MM.1S (cell line): ENCODE measurements around the gene PCGF1.

Experiments used
- DNase-seq: peaks from one replicate; pipeline ENCODE4 v3.0.0-alpha.2; 2015
- H2AFZ ChIP-seq: fragments of 300-600 bp; sonication (generic); 2 replicates; pipeline ENCODE4 v1.6.0; 2016; ENCODE audit warnings: antibody characterized with exemption, low read length
- H3F3A ChIP-seq: fragments of 300-600 bp; sonication (generic); 2 replicates; pipeline ENCODE4 v1.6.1; 2016; ENCODE audit warnings: mild to moderate bottlenecking, antibody characterized with exemption, low read length, moderate library complexity, mixed read lengths; ENCODE audit not compliant: insufficient read depth
- H3K27ac ChIP-seq: fragments of 300-600 bp; sonication (generic); 2 replicates; pipeline ENCODE4 v1.5.1; 2016; ENCODE audit warnings: mild to moderate bottlenecking, low read length
- H3K27me3 ChIP-seq: fragments of 300-600 bp; sonication (generic); replicated peaks from 2 replicates; pipeline ENCODE4 v1.6.0; 2016; ENCODE audit warnings: low read length; ENCODE audit not compliant: insufficient read depth
- H3K36me3 ChIP-seq: fragments of 300-600 bp; sonication (generic); replicated peaks from 2 replicates; pipeline ENCODE4 v1.6.1; 2016; ENCODE audit warnings: mild to moderate bottlenecking, low read length, mixed read lengths; ENCODE audit not compliant: insufficient read depth
- H3K4me1 ChIP-seq: fragments of 300-600 bp; sonication (generic); 2 replicates; pipeline ENCODE4 v1.6.1; 2016; ENCODE audit warnings: low read length, mixed read lengths
- H3K4me2 ChIP-seq: fragments of 300-600 bp; sonication (generic); 2 replicates; pipeline ENCODE4 v1.6.0; 2016; ENCODE audit warnings: low read depth, low read length
- H3K4me3 ChIP-seq: fragments of 300-600 bp; sonication (generic); 2 replicates; pipeline ENCODE4 v1.5.1; 2016; ENCODE audit warnings: low read length, mixed read lengths
- H3K79me2 ChIP-seq: fragments of 300-600 bp; sonication (generic); 2 replicates; pipeline ENCODE4 v1.6.1; 2016; ENCODE audit warnings: mixed run types, low read length, mixed read lengths
- H3K9ac ChIP-seq: fragments of 300-600 bp; sonication (generic); 2 replicates; pipeline ENCODE4 v1.6.1; 2016; ENCODE audit warnings: low read length, mixed read lengths
- H3K9me2 ChIP-seq: fragments of 300-600 bp; sonication (generic); replicated peaks from 2 replicates; pipeline ENCODE4 v1.6.1; 2016; ENCODE audit warnings: mild to moderate bottlenecking, low read length, mixed read lengths; ENCODE audit not compliant: insufficient read depth
- H3K9me3 ChIP-seq: fragments of 300-600 bp; sonication (generic); replicated peaks from 2 replicates; pipeline ENCODE4 v1.6.1; 2016; ENCODE audit warnings: mild to moderate bottlenecking, low read length, mixed read lengths; ENCODE audit not compliant: insufficient read depth
- H4K20me1 ChIP-seq: fragments of 300-600 bp; sonication (generic); 2 replicates; pipeline ENCODE4 v1.6.1; 2016; ENCODE audit warnings: mild to moderate bottlenecking, low read length, moderate library complexity, mixed read lengths; ENCODE audit not compliant: insufficient read depth
- EZH2 ChIP-seq: fragments of 300-600 bp; sonication (generic); optimal IDR thresholded peaks from 2 replicates; pipeline ENCODE3; 2017; ENCODE audit warnings: low read depth, mild to moderate bottlenecking, antibody characterized with exemption, low read length, mixed read lengths
- EZH2phosphoT487 ChIP-seq: fragments of 300-600 bp; sonication (generic); IDR thresholded peaks from 2 replicates; pipeline ENCODE4 v1.6.1; 2018; ENCODE audit warnings: antibody characterized with exemption, low read length
- TF ChIP-seq, protein P1 (sequence below): fragments of 300-600 bp; sonication (generic); IDR thresholded peaks from 2 replicates; pipeline ENCODE4 v1.5.1; 2016; ENCODE audit warnings: antibody characterized with exemption, low read length, mixed read lengths

Gene PCGF1

DNA sequence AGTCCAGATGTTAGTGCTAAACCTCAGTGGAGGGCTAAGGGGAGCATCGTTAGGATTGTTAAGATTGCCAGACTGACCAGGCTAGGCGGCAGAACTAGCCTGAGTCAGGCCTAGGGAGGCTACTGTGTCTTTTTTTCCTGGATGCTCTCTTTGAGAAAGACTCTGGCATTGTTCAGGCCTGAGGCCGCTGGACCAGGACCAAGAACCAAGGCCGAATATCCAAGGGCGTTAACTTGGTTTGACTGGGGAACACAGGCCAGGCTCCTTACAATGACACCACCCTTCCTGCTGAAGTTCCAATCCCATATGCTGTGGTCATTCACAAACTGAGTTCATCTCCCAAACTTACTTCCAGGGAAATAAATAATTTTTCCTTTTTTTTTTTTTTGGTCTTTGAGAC is 32.8 kb upstream of the PCGF1 start:
- no peaks in the 10 kb centered on the region for H3K79me2 ChIP-seq
- no peak overlapping the region for H2AFZ ChIP-seq
- no peaks in the 10 kb centered on the region for H4K20me1 ChIP-seq
- H3K9me3 ChIP-seq, result no peaks in the 10 kb centered on the region
- no peak for DNase-seq
- no peak overlapping the region for H3K9ac ChIP-seq
- no peaks in the 10 kb centered on the region for H3K36me3 ChIP-seq
- H3K4me1 ChIP-seq, result no peaks in the 10 kb centered on the region
- no peaks in the 10 kb centered on the region for H3K9me2 ChIP-seq
- no peak overlapping the region for H3K4me2 ChIP-seq
- no peak overlapping the region for H3K4me3 ChIP-seq
- H3K27ac ChIP-seq, result no peak overlapping the region
- H3K27me3 ChIP-seq, result peaks cover 17% of the 10 kb centered on the region
- H3F3A ChIP-seq, result no peaks in the 10 kb centered on the region
- TF ChIP-seq, protein P1, sequence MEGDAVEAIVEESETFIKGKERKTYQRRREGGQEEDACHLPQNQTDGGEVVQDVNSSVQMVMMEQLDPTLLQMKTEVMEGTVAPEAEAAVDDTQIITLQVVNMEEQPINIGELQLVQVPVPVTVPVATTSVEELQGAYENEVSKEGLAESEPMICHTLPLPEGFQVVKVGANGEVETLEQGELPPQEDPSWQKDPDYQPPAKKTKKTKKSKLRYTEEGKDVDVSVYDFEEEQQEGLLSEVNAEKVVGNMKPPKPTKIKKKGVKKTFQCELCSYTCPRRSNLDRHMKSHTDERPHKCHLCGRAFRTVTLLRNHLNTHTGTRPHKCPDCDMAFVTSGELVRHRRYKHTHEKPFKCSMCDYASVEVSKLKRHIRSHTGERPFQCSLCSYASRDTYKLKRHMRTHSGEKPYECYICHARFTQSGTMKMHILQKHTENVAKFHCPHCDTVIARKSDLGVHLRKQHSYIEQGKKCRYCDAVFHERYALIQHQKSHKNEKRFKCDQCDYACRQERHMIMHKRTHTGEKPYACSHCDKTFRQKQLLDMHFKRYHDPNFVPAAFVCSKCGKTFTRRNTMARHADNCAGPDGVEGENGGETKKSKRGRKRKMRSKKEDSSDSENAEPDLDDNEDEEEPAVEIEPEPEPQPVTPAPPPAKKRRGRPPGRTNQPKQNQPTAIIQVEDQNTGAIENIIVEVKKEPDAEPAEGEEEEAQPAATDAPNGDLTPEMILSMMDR, result no peak
- TF ChIP-seq EZH2phosphoT487 (no peak), EZH2 (no peak)

DNA sequence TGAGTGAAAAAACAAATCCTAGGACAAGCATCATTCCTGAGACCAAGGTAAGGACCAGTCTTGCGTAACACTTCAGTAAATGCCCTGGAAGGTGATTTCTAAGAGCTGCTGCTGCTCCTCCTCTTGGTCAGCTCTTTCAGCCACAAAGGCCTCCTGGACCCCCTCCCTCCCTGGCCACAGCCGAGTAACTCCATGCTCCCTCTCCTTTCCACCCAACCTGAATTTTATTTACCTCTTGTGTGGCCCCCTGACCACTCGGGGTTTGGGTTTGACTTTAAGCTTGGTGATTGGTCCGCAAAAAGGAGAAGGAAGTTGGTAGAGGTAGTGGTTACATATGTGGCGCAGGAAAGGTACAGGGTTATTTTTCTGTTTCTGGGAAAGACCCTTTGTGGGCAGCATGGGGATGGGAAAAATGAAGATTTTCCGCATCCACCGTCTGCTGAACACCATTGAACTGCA is 31.4 kb upstream of the PCGF1 start:
- no peaks in the 10 kb centered on the region for H3K9me3 ChIP-seq
- TF ChIP-seq EZH2 (no peak), EZH2phosphoT487 (no peak)
- TF ChIP-seq, protein P1, result no peak
- H3K4me3 ChIP-seq, result no peak overlapping the region
- H4K20me1 ChIP-seq, result no peaks in the 10 kb centered on the region
- H3F3A ChIP-seq, result no peaks in the 10 kb centered on the region
- H3K79me2 ChIP-seq, result no peaks in the 10 kb centered on the region
- no peaks in the 10 kb centered on the region for H3K4me1 ChIP-seq
- peaks cover 12% of the 10 kb centered on the region; the same call in 1 of the 2 replicates for H3K27me3 ChIP-seq
- H3K27ac ChIP-seq, result no peak overlapping the region
- H3K9ac ChIP-seq, result no peak overlapping the region
- H3K9me2 ChIP-seq, result no peaks in the 10 kb centered on the region
- DNase-seq, result no peak
- H2AFZ ChIP-seq, result no peak overlapping the region
- H3K36me3 ChIP-seq, result no peaks in the 10 kb centered on the region
- H3K4me2 ChIP-seq, result no peak overlapping the region

DNA sequence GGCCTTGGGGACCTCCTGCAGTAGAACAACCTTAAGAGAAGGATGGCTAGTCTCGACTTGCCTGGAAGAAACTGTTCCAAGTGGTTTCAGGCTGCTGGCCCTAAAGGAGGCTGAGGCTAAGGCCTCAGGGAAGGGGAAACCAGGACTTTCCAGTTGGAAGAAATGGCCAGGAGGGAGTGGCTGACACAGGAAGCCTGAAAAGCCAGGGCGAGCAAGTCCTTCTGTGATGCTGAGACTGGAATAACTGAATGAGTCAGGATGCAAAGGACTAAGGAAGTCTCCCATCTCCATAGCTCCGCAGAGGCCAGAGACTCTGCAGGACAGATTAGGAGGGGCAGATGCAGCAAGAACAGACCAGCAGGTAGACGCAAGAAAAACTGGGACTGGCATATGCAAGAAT is 29.6 kb upstream of the PCGF1 start:
- Histone ChIP-seq H3K79me2 (no peaks in the 10 kb centered on the region), H3K4me1 (no peaks in the 10 kb centered on the region), H3K27ac (no peak overlapping the region), H4K20me1 (no peaks in the 10 kb centered on the region), H3K9me3 (no peaks in the 10 kb centered on the region), H3K36me3 (no peaks in the 10 kb centered on the region), H2AFZ (no peak overlapping the region), H3K27me3 (peaks cover 12% of the 10 kb centered on the region; the same call in 1 of the 2 replicates), H3K9me2 (no peaks in the 10 kb centered on the region), H3K9ac (no peak overlapping the region), H3K4me3 (no peak overlapping the region), H3K4me2 (no peak overlapping the region), H3F3A (no peaks in the 10 kb centered on the region)
- TF ChIP-seq, protein P1, result no peak
- TF ChIP-seq EZH2phosphoT487, result no peak
- TF ChIP-seq EZH2, result no peak
- DNase-seq, result no peak
